ENCODE data around the gene AATF. TPM values are rescaled to one million over a fixed set of nuclear protein-coding genes. Genes with fewer than 3 reads are reported as not detected.
A peak's percentile ranks its signal among the peaks of the same experiment; 100 is the strongest.

The AATF gene
- total and polyA plus RNA-seq, 11 donors, result 15.2 to 51.6 (median 28.9) TPM

- Histone ChIP-seq H3K4me3 (no peak overlapping the region), H3K27ac (peak overlapping the region in 1 of 12 donors; percentile 81), H3K27me3 (no peaks in the 10 kb centered on the region), H3K36me3 (peaks cover 0 to 60% (median 40%) of the 10 kb centered on the region in 9 donors), H3K9me3 (no peaks in the 10 kb centered on the region), H3K4me1 (peaks cover 0 to 24% (median 0%) of the 10 kb centered on the region in 12 donors)
- ATAC-seq (peak in 1 of 4 donors; percentile 85), DNase-seq (no peak)
- 55 to 61% (median 58%) methylated on average over 7 of the region's 7 CpGs for WGBS, 4 donors
- TF ChIP-seq CTCF (IDR thresholded peaks at IDR 0.05) (no peak), POLR2A (IDR thresholded peaks at IDR 0.05) (no peak)
- intact Hi-C loops (cut with DNase I), result loop anchor here in 2 of 10 donors (10.0 kb wide), 2 partner anchors 55 to 75 kb away; no protein-coding TSS in a partner anchor
Measured at GRCh38 chr17:37089956-37090355, 141.2 kb downstream of the AATF start.

GRCh38 chr17:37090941-37091340 lies 142.2 kb downstream of the AATF start:
- TF ChIP-seq POLR2A (IDR thresholded peaks at IDR 0.05) (no peak), CTCF (IDR thresholded peaks at IDR 0.05) (no peak)
- Histone ChIP-seq H3K4me1 (peaks cover 0 to 24% (median 0%) of the 10 kb centered on the region in 12 donors), H3K27me3 (no peaks in the 10 kb centered on the region), H3K27ac (peak overlapping the region in 1 of 12 donors; percentile 81), H3K4me3 (no peak overlapping the region), H3K9me3 (no peaks in the 10 kb centered on the region), H3K36me3 (peaks cover 0 to 60% (median 41%) of the 10 kb centered on the region in 9 donors)
- ATAC-seq, result no peak
- intact Hi-C loops (cut with DNase I), result no loop called here
- no peak for DNase-seq
- 89 to 95% (median 90%) methylated on average over 3 of the region's 3 CpGs for WGBS, 4 donors

- peaks cover 0 to 24% (median 0%) of the 10 kb centered on the region in 12 donors for H3K4me1 ChIP-seq
- no peak overlapping the region for H3K27ac ChIP-seq
- H3K9me3 ChIP-seq, result no peaks in the 10 kb centered on the region
- no peak for TF ChIP-seq POLR2A (IDR thresholded peaks at IDR 0.05)
- no peak for TF ChIP-seq CTCF (IDR thresholded peaks at IDR 0.05)
- H3K4me3 ChIP-seq, result no peak overlapping the region
- 93 to 97% (median 95%) methylated on average over 2 of the region's 2 CpGs for WGBS, 4 donors
- no peak for ATAC-seq
- intact Hi-C loops (cut with DNase I), result no loop called here
- no peaks in the 10 kb centered on the region for H3K27me3 ChIP-seq
- DNase-seq, result no peak
- H3K36me3 ChIP-seq, result peaks cover 0 to 61% (median 41%) of the 10 kb centered on the region in 9 donors
Measured at GRCh38 chr17:37092071-37092470, 143.3 kb downstream of the AATF start.

GRCh38 chr17:37092701-37093100 lies 143.9 kb downstream of the AATF start:
- DNase-seq, result no peak

GRCh38 chr17:37094391-37094790 lies 145.6 kb downstream of the AATF start:
- ATAC-seq, result no peak
- TF ChIP-seq POLR2A (IDR thresholded peaks at IDR 0.05) (no peak), CTCF (IDR thresholded peaks at IDR 0.05) (no peak)
- peaks cover 0 to 14% (median 0%) of the 10 kb centered on the region in 12 donors for H3K4me1 ChIP-seq
- H3K27ac ChIP-seq, result no peak overlapping the region
- no peak overlapping the region for H3K4me3 ChIP-seq
- DNase-seq, result no peak
- H3K9me3 ChIP-seq, result no peaks in the 10 kb centered on the region
- WGBS, 4 donors, result 71 to 85% (median 77%) methylated on average over 4 of the region's 4 CpGs
- intact Hi-C loops (cut with DNase I), result no loop called here
- peaks cover 0 to 57% (median 36%) of the 10 kb centered on the region in 9 donors for H3K36me3 ChIP-seq
- no peaks in the 10 kb centered on the region for H3K27me3 ChIP-seq

More at GRCh38 chr17:37092701-37093100, 143.9 kb downstream of the AATF start:
- H3K4me1 ChIP-seq, result peaks cover 0 to 24% (median 0%) of the 10 kb centered on the region in 12 donors
- H3K27me3 ChIP-seq, result no peaks in the 10 kb centered on the region
- H3K36me3 ChIP-seq, result peaks cover 0 to 64% (median 41%) of the 10 kb centered on the region in 9 donors
- intact Hi-C loops (cut with DNase I), result no loop called here
- no peak overlapping the region for H3K4me3 ChIP-seq
- H3K27ac ChIP-seq, result no peak overlapping the region
- TF ChIP-seq POLR2A (IDR thresholded peaks at IDR 0.05), result no peak
- H3K9me3 ChIP-seq, result no peaks in the 10 kb centered on the region
- no peak for ATAC-seq
